ENCODE measurements around the gene CXXC4.

Gene CXXC4

GRCh38 chr4:104486716-104487504 is 7.8 kb downstream of the CXXC4 start:
- peak; percentile 11 for DNase-seq

GRCh38 chr4:104475652-104476051 is 19.0 kb downstream of the CXXC4 start:
- no peak for DNase-seq

GRCh38 chr4:104472766-104473165 is 21.9 kb downstream of the CXXC4 start:
- DNase-seq = no peak

- DNase-seq = no peak
Measured at GRCh38 chr4:104470770-104471169, 23.9 kb downstream of the CXXC4 start.

GRCh38 chr4:104469794-104470193 is 24.9 kb downstream of the CXXC4 start:
- DNase-seq = no peak

GRCh38 chr4:104465619-104466018 is 29.1 kb downstream of the CXXC4 start:
- DNase-seq = no peak

DNA sequence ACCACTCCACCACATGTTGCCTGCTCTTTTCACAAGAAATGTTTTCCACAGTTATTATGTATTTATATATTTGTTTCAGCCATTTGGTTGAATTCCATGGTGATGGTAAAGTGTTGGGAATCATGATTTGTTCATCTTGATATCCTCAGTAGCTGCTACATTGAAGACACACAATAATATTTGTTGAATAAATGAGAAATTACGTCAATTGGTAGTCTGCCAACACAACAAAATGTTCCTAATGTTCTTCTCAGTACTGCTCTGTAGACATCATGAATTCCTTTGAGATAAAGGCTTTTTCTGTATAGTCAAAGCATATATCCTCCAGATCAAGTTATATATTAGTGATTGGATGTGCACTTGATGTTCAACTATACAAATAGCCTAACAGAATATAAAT is 29.5 kb downstream of the CXXC4 start:
- DNase-seq = no peak

- no peak for DNase-seq
Measured at GRCh38 chr4:104462641-104463040, 32.1 kb downstream of the CXXC4 start.

GRCh38 chr4:104457308-104457981 is 37.2 kb downstream of the CXXC4 start:
- no peak for DNase-seq

- no peak for DNase-seq
Measured at GRCh38 chr4:104451573-104451972, 43.1 kb downstream of the CXXC4 start.

GRCh38 chr4:104449537-104449936 is 45.2 kb downstream of the CXXC4 start:
- DNase-seq = no peak

GRCh38 chr4:104447294-104447693 is 47.4 kb downstream of the CXXC4 start:
- no peak for DNase-seq

- DNase-seq = no peak
Measured at GRCh38 chr4:104446431-104447278, 48.0 kb downstream of the CXXC4 start.

DNA sequence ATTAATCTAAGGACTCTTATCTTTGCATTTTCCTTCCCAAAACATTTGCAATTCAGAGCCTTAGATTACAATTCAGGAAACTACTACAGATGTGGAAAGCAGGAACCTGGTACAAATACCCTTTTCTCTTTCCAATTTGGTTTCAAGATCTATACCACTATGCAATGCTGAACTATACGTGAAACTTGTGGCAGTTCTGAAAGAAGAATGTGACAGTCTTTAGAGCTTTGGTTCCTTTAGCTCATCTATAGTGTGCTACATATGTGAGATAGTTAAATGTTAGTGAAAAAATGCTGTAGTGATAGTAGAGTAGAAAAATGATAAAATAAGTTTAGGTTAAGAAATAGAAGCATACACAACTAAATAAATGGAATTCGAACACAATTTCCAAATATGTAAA is 50.0 kb downstream of the CXXC4 start:
- no peak for DNase-seq

DNA sequence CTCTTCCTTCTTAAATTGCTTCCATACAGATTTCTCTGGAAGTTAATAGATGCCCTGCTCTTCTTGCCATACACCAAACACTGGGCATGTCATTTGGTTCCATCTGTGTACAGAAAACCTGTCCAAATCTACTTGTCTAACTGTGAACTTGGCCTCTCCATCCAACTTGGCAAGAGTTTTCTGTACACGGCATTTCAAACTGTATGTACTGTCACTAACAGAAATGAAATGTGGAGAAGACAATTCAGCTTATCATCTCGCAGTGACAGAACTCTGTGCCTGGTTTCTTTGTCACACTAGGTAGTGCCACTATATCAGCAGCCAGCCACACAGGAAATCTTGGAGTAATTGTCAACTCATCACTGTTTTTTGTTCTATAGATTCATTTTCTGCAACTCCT is 58.2 kb downstream of the CXXC4 start:
- no peak for DNase-seq

GRCh38 chr4:104429150-104429741 is 65.4 kb downstream of the CXXC4 start:
- DNase-seq = no peak

- DNase-seq = no peak
Measured at GRCh38 chr4:104425948-104426347, 68.7 kb downstream of the CXXC4 start.

DNA sequence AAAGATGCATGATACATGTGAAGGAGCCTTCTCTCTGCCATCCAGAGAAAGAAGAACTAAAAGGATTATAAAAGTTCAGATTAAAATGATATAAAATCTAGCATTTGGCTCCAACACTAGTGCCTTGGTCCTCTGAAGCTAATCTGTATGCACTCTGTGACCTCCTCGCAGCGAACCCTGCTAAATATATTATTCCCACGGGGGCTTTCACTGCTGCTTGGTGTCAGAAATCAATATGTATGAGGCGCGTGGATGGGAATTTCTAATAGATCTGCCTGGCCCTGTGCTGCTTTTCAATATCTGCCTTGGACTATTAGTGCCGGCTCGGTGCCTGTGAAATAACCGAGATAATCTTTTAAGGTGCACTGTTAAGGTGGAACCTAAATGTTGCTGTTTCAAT is 69.7 kb downstream of the CXXC4 start:
- DNase-seq = no peak

- DNase-seq = no peak
Measured at GRCh38 chr4:104424475-104424941, 70.2 kb downstream of the CXXC4 start.

DNA sequence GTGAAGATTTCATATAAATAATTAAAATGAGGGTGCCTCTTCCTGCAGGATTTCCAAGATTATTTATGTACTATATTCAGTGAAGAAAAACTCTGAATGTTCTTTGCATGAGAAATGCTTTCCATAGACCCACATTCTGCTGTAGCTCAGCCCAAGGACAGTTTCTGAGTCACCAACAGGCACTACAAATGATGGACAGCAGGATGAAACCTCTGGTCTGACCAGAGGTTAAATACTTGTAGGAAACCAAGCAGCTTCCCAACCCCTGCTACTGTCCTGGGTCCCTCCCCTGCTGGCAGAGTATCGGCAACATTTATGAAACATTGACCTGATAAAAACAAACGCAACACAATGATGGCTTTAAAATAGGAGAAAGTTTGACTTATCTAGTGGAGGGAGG is 73.1 kb downstream of the CXXC4 start:
- DNase-seq = no peak

DNA sequence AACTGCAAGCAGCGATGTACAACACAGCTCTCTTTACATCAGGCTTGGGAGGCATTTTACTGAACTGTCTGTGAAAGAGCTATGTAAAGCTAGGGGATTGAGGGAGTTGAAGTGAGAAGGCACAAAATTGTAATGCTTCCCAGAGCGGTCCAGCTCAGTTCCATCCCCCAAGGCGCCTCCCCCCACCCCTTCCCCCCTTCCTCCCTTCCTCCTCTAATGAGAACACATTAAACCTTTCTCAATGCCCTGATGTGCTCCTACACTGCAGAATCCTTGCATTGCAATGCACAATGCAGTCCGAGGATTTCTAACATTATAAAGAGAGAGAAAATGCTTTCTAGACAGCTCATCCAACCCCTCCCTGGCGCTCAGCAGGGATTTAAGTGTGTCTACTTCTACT is 73.9 kb downstream of the CXXC4 start:
- no peak for DNase-seq

Measured in NCI-H526 treated with DMSO at 0.1 percent for 48 hours (cell line).